ENCODE measurements around the gene GARS1. TPM values are rescaled to one million over a fixed set of nuclear protein-coding genes. Genes with fewer than 3 reads are reported as not detected.
"Not testable (repeated sequence)": the region's sequence is repeated elsewhere in the genome, so short reads cannot be mapped to it uniquely, and the experiment has no call there.

GARS1 gene
- total RNA-seq, 1 donor: 287 TPM

DNA sequence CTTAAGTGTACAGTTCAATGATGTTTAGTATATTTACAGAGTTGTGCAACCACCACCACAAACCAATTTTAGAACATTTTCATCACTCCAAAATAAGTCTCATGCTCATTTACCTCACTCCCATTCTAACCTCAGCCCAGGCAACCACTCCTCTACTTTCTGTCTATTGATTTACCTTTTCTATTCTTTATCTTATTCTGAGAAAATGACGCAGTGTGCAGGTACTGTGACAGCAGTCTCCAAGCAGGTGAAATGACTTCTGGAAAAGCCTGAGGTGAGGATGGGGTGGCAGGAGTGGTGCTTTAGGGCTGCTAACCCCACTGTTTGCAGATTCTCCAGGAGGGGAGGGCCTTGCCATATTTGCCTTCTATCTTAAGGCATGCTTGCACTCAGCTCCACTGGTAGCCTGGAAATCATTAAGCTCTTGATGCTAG lies 39.5 kb downstream of the GARS1 start:
- no peak overlapping the region for H3K4me3 ChIP-seq (ENCODE audit: low read depth, low read length)
- peak; percentile 48 for DNase-seq (ENCODE audit: low read depth)
- TF ChIP-seq, protein P1, sequence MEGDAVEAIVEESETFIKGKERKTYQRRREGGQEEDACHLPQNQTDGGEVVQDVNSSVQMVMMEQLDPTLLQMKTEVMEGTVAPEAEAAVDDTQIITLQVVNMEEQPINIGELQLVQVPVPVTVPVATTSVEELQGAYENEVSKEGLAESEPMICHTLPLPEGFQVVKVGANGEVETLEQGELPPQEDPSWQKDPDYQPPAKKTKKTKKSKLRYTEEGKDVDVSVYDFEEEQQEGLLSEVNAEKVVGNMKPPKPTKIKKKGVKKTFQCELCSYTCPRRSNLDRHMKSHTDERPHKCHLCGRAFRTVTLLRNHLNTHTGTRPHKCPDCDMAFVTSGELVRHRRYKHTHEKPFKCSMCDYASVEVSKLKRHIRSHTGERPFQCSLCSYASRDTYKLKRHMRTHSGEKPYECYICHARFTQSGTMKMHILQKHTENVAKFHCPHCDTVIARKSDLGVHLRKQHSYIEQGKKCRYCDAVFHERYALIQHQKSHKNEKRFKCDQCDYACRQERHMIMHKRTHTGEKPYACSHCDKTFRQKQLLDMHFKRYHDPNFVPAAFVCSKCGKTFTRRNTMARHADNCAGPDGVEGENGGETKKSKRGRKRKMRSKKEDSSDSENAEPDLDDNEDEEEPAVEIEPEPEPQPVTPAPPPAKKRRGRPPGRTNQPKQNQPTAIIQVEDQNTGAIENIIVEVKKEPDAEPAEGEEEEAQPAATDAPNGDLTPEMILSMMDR (IDR thresholded peaks at IDR 0.05; ENCODE audit: insufficient read depth, low read depth, low read length): no peak

DNA sequence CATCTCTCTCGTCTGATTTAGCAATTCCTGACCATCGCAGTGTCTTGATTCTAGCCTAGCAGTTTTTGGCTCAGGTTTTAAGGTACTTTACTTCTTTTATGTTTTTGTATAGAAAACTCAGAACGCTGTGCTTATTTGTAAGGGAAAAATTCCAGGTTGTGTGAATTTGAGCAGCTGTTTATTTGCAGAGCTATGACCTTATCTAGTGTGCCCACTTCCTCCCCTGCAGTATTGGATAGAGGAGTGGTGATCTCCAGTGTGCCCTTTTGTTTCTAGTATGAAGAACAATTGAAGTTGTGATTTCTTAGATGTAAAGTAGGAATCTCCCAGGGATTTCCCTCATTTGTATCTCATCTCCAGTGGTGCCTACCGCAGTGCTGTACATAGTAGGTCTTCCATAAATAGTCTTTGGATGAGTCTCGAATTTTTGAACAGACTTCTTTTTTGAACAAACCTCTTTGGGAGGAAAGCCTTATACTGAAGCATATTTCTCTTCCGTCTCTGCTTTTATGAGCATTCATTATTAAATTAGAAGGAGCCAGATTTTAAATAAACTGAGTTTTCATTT lies 40.0 kb downstream of the GARS1 start:
- TF ChIP-seq, protein P1 (IDR thresholded peaks at IDR 0.05; ENCODE audit: insufficient read depth, low read depth, low read length): no peak
- no peak overlapping the region for H3K4me3 ChIP-seq (ENCODE audit: low read depth, low read length)
- no peak for DNase-seq (ENCODE audit: low read depth)

DNA sequence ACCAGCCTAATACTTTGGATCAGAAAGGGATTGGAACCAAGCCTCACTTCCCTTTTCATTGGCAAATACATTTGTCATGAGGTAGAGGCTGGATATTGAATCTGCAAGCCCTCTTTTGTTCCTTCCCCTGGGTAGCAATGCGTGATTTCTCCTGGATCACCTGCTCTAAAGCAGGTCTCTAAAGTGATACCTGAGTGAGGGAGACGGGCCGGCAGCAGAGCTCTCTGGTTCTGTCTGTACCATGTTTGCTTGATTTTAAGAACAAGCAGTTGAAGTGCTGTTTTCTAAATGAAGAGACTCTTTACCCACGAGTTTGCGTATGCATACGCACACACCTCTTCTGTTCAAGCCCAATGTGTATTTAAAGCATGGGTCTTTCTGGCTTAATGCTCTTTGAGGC lies 41.1 kb downstream of the GARS1 start:
- DNase-seq (ENCODE audit: low read depth): no peak
- TF ChIP-seq, protein P1 (IDR thresholded peaks at IDR 0.05; ENCODE audit: insufficient read depth, low read depth, low read length): no peak
- no peak overlapping the region for H3K4me3 ChIP-seq (ENCODE audit: low read depth, low read length)

DNA sequence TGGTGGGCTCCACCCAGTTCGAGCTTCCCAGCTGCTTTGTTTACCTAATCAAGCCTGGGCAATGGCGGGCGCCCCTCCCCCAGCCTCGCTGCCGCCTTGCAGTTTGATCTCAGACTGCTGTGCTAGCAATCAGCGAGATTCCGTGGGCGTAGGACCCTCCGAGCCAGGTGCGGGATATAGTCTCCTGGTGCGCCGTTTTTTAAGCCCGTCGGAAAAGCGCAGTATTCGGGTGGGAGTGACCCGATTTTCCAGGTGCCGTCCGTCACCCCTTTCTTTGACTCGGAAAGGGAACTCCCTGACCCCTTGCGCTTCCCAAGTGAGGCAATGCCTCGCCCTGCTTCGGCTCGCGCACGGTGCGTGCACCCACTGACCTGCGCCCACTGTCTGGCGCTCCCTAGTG lies 47.6 kb downstream of the GARS1 start:
- not testable (repeated sequence) for H3K4me3 ChIP-seq (ENCODE audit: low read depth, low read length); DNase-seq (ENCODE audit: low read depth)

DNA sequence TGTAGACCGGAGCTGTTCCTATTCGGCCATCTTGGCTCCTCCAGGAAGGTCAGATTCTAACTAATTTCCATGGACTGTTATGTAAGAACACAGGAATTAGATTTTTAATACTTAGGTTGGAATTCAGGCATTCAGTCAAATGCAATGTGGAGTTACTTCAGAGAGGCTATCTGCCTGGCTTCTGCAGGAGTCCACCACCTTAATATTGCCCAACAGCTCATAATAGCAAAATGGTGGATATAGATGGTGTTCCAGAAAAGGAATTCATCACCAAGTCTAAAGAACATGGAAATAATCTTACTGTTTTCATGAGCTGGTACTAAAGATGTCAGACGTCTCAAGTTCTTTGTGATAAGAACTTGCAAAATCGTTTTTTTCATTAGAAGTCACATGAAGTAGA lies 48.1 kb downstream of the GARS1 start:
- peak; percentile 18 for DNase-seq (ENCODE audit: low read depth)
- no peak overlapping the region for H3K4me3 ChIP-seq (ENCODE audit: low read depth, low read length)
- TF ChIP-seq, protein P1 (IDR thresholded peaks at IDR 0.05; ENCODE audit: insufficient read depth, low read depth, low read length): no peak

DNA sequence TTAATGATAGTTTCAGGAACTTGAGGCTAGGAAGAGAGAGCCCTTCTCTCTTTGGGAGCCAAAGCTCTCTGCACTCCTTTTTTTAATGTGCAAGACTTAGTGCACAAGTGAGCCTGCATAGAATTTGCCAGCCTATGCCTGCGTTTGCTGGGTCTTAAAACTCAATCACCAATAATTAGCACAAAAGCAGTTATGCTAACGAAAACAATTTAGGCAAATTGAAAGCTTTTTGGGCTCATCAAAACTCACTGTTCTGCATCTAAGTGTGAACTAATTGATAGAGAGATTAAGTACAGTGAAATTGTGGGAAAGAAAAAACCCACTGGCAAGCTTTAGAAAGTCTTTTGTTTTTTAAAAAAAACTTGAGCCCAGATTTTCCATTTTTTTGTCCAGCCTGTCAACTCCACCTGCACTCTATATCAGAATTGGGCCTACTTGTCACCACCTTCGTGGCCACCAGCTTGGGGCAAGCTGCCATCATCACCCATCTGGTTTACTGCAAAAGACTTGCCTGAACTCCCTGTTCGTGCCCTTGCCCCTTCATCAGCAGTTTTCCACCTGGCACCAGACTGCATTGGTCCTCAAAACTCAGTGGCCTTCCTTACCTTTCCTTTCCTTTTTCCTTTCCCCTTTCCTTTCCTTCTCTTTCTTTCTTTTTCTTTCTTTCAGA lies 49.7 kb downstream of the GARS1 start:
- DNase-seq (ENCODE audit: low read depth): no peak
- H3K4me3 ChIP-seq (ENCODE audit: low read depth, low read length): no peak overlapping the region
- TF ChIP-seq, protein P1 (IDR thresholded peaks at IDR 0.05; ENCODE audit: insufficient read depth, low read depth, low read length): no peak

DNA sequence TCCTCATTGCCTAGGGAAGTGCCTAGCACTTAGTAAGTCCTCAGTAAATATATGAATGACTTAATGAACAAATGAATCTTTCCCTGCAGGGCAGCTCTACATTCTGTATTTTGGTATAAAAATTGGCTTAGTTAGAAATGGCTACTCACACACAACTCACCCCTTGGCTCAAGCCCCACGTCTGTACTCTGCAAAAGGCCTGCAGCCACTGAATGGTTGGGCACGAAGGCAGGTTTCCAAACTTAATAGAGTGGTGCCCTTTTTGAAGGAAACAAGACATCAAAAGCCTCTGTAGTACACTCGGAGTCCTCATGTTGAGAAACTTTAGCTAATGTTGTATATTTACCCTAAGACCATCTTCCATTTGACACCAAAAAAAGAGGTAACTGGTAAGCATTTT lies 51.0 kb downstream of the GARS1 start:
- no peak for DNase-seq (ENCODE audit: low read depth)
- TF ChIP-seq, protein P1 (IDR thresholded peaks at IDR 0.05; ENCODE audit: insufficient read depth, low read depth, low read length): no peak
- no peak overlapping the region for H3K4me3 ChIP-seq (ENCODE audit: low read depth, low read length)
